Tibial artery (tissue), 4 donors: ENCODE measurements around the gene MOGAT3.

Source experiments
- DNase-seq, 2 donors: peaks; one replicate each; pipeline ENCODE4 v3.0.0-alpha.2; 2019
- H3K27ac ChIP-seq, 2 donors: fragments of 200-600 bp; sonication (generic) in 1 of 2; 1 replicate in 1 of 2; 2 replicates in 1 of 2; pipeline ENCODE4 v1.5.1; 2018 to 2019; ENCODE audit warnings: mild to moderate bottlenecking in 1 of 2
- H3K27me3 ChIP-seq, 2 donors: fragments of 200-600 bp; sonication (generic) in 1 of 2; one replicate each; pipeline versions ENCODE4 v1.5.1 to v1.6.0; 2016 to 2019
- H3K36me3 ChIP-seq, 3 donors: fragments of 200-600 bp; sonication (generic) in 2 of 3; one replicate each; pipeline ENCODE4 v1.5.1; 2016 to 2019; ENCODE audit warnings: mild to moderate bottlenecking in 2 of 3
- H3K4me1 ChIP-seq, 4 donors: fragments of 200-600 bp; sonication (generic) in 2 of 4; 1 replicate in 3 of 4; 2 replicates in 1 of 4; pipeline ENCODE4 v1.5.1; 2016 to 2019
- H3K4me3 ChIP-seq, 2 donors: fragments of 200-600 bp; sonication (generic) in 1 of 2; 1 replicate in 1 of 2; 2 replicates in 1 of 2; pipeline ENCODE4 v1.5.1; 2018 to 2019; ENCODE audit warnings: mild to moderate bottlenecking in 2 of 2
- H3K9me3 ChIP-seq, 3 donors: fragments of 200-600 bp; sonication (generic) in 1 of 3; one replicate each; pipeline ENCODE4 v1.5.1; 2016 to 2019
- CTCF ChIP-seq, 2 experiments: fragments of 200-600 bp in 1 of 2; fragments of 450-650 bp in 1 of 2; IDR thresholded peaks; one replicate each; pipeline ENCODE4 v1.5.1; 2017 to 2019; ENCODE audit warnings: antibody characterized with exemption in 2 of 2, mild to moderate bottlenecking in 1 of 2, moderate library complexity in 1 of 2
- intact Hi-C: fragments of 100-400 bp; cut with DNase I; formaldehyde crosslinking; loops from one replicate; pipeline ENCODE4 v1.15.0; 2023; ENCODE audit warnings: low total_unique reads

Gene MOGAT3

GRCh38 chr7:101200862-101201599, at the start of gene MOGAT3:
Gene MOGAT3 (minus strand): TSS chr7:101201036. CDS start chr7:101200854, 182 bp downstream.
- Histone ChIP-seq H3K27me3 (peaks cover 0 to 64% of the 10 kb centered on the region in 2 donors), H3K27ac (no peak within 1 kb of the TSS), H3K9me3 (no peaks in the 10 kb centered on the region), H3K36me3 (peaks cover 0 to 3% (median 1%) of the 10 kb centered on the region in 3 donors), H3K4me3 (peak within 1 kb of the TSS in 1 of 2 donors; percentile 10), H3K4me1 (peaks cover 0 to 11% (median 9%) of the 10 kb centered on the region in 4 donors)
- TF ChIP-seq CTCF (IDR thresholded peaks at IDR 0.05): no peak
- intact Hi-C loops: no loop called here
- no peak for DNase-seq

- H3K27me3 ChIP-seq: no peaks in the 10 kb centered on the region
- intact Hi-C loops: loop anchor here (5.0 kb wide), 1 partner anchor 163 kb away; the partner anchor contains the start of gene TRIM56
- no peak for TF ChIP-seq CTCF (IDR thresholded peaks at IDR 0.05)
- no peaks in the 10 kb centered on the region for H3K9me3 ChIP-seq
- H3K4me1 ChIP-seq: peaks cover 2 to 36% (median 27%) of the 10 kb centered on the region in 4 donors
- H3K27ac ChIP-seq: no peak overlapping the region
- DNase-seq: no peak
- H3K36me3 ChIP-seq: peaks cover 0 to 13% (median 11%) of the 10 kb centered on the region in 3 donors
- no peak overlapping the region for H3K4me3 ChIP-seq
Measured at GRCh38 chr7:101250324-101250723, 49.5 kb upstream of the MOGAT3 start.

- no peak overlapping the region for H3K4me3 ChIP-seq
- no peaks in the 10 kb centered on the region for H3K9me3 ChIP-seq
- intact Hi-C loops: no loop called here
- no peak for TF ChIP-seq CTCF (IDR thresholded peaks at IDR 0.05)
- no peaks in the 10 kb centered on the region for H3K27me3 ChIP-seq
- no peak overlapping the region for H3K27ac ChIP-seq
- H3K36me3 ChIP-seq: peaks cover 0 to 13% (median 11%) of the 10 kb centered on the region in 3 donors
- peaks cover 5 to 46% (median 37%) of the 10 kb centered on the region in 4 donors for H3K4me1 ChIP-seq
- DNase-seq: no peak
Measured at GRCh38 chr7:101248276-101248675, 47.4 kb upstream of the MOGAT3 start.

- H3K9me3 ChIP-seq: no peaks in the 10 kb centered on the region
- H3K4me1 ChIP-seq: peaks cover 5 to 30% (median 22%) of the 10 kb centered on the region in 4 donors
- H3K36me3 ChIP-seq: peaks cover 4 to 24% (median 23%) of the 10 kb centered on the region in 3 donors
- TF ChIP-seq CTCF (IDR thresholded peaks at IDR 0.05): no peak
- DNase-seq: no peak
- intact Hi-C loops: no loop called here
- peak overlapping the region; percentile 64 to 81 for H3K4me3 ChIP-seq
- no peaks in the 10 kb centered on the region for H3K27me3 ChIP-seq
- peak overlapping the region; percentile 96 to 99 for H3K27ac ChIP-seq
Measured at GRCh38 chr7:101245147-101245668, 44.4 kb upstream of the MOGAT3 start.

- intact Hi-C loops: no loop called here
- Histone ChIP-seq H3K36me3 (peaks cover 11 to 25% (median 24%) of the 10 kb centered on the region in 3 donors), H3K9me3 (no peaks in the 10 kb centered on the region), H3K4me1 (peaks cover 5 to 25% (median 20%) of the 10 kb centered on the region in 4 donors), H3K4me3 (peak within 1 kb of the TSS; percentile 64 to 81), H3K27ac (peak within 1 kb of the TSS; percentile 96 to 99), H3K27me3 (no peaks in the 10 kb centered on the region)
- DNase-seq: peak; percentile 93 to 96
- peak; percentile 94 to 95 for TF ChIP-seq CTCF (IDR thresholded peaks at IDR 0.05)
Measured at GRCh38 chr7:101244375-101245146, 43.7 kb upstream of the MOGAT3 start, which contains the start of gene FIS1. Gene FIS1 (minus strand): TSS chr7:101245081. CDS start chr7:101245004, 77 bp downstream.
